PC-9 (cell line): Measurements from ENCODE around the gene OR13C3. TPM values are rescaled to one million over a fixed set of nuclear protein-coding genes. Genes with fewer than 3 reads are reported as not detected.
"Not testable (repeated sequence)": the region's sequence is repeated elsewhere in the genome, so short reads cannot be mapped to it uniquely, and the experiment has no call there.

Experiments
- BruUV-seq: library from RNA; stranded (reverse); fragments of 400-500 nt; replicated peaks from 2 replicates; lab custom pipeline; 2021; lab: Mats Ljungman, UMichigan
- CTCF ChIA-PET: fragments of 300-600 bp; sonication (Branson Sonifier 250); formaldehyde crosslinking; loops from one replicate; lab custom pipeline; 2022; ENCODE audit warnings: antibody characterized with exemption; lab: Charles Lee
- POLR2A ChIA-PET: fragments of 300-600 bp; sonication (Branson Sonifier 250); formaldehyde crosslinking; loops from one replicate; lab custom pipeline; 2022; ENCODE audit warnings: antibody characterized with exemption; ENCODE audit not compliant: unreplicated experiment; lab: Charles Lee
- DNase-seq, 2 experiments: peaks; one replicate each; pipeline versions ENCODE4 v3.0.0 to v3.0.0-alpha.2; 2015 to 2022; ENCODE audit warnings: mixed read lengths in 1 of 2
- H2AFZ ChIP-seq: fragments of 200-600 bp; sonication (generic); 2 replicates; pipeline ENCODE4 v1.8.1; 2017; ENCODE audit warnings: antibody characterized with exemption
- H3F3A ChIP-seq: fragments of 200-600 bp; sonication (generic); 2 replicates; pipeline ENCODE4 v1.8.1; 2017; ENCODE audit warnings: antibody characterized with exemption, mild to moderate bottlenecking, low read depth; ENCODE audit not compliant: insufficient read depth
- H3K27ac ChIP-seq: fragments of 200-600 bp; sonication (generic); 2 replicates; pipeline ENCODE4 v1.6.1; 2016; ENCODE audit warnings: mixed run types
- H3K27me3 ChIP-seq: fragments of 200-600 bp; sonication (generic); 2 replicates; pipeline ENCODE4 v1.6.1; 2016; ENCODE audit warnings: low read depth, mixed run types; ENCODE audit not compliant: insufficient read depth
- H3K36me3 ChIP-seq: fragments of 200-600 bp; sonication (generic); 2 replicates; pipeline ENCODE4 v1.6.1; 2016; ENCODE audit warnings: low read depth, mixed run types
- H3K4me1 ChIP-seq: fragments of 200-600 bp; sonication (generic); replicated peaks from 2 replicates; pipeline ENCODE4 v1.6.1; 2016; ENCODE audit warnings: mixed run types; ENCODE audit not compliant: insufficient read depth
- H3K4me2 ChIP-seq: fragments of 200-600 bp; sonication (generic); 2 replicates; pipeline ENCODE4 v1.6.1; 2017; ENCODE audit warnings: mixed run types
- H3K4me3 ChIP-seq: fragments of 200-600 bp; sonication (generic); 2 replicates; pipeline ENCODE4 v1.6.1; 2016; ENCODE audit warnings: mixed run types
- H3K79me2 ChIP-seq: fragments of 200-600 bp; sonication (generic); 2 replicates; pipeline ENCODE4 v1.6.1; 2017; ENCODE audit warnings: low read depth, mixed run types
- H3K9me2 ChIP-seq: fragments of 200-600 bp; sonication (generic); 2 replicates; pipeline ENCODE4 v1.8.1; 2017; ENCODE audit warnings: mild to moderate bottlenecking; ENCODE audit not compliant: insufficient read depth
- H3K9me3 ChIP-seq: fragments of 200-600 bp; sonication (generic); 2 replicates; pipeline ENCODE4 v1.8.1; 2016; ENCODE audit warnings: low read depth; ENCODE audit not compliant: insufficient read depth
- H4K20me1 ChIP-seq: fragments of 200-600 bp; sonication (generic); 2 replicates; pipeline ENCODE4 v1.8.1; 2017; ENCODE audit not compliant: insufficient read depth
- EZH2 ChIP-seq: fragments of 200-600 bp; sonication (generic); IDR thresholded peaks from 2 replicates; pipeline ENCODE4 v1.8.0; 2017; ENCODE audit warnings: antibody characterized with exemption, low read depth
- intact Hi-C: fragments of 100-400 bp; cut with micrococcal nuclease; formaldehyde crosslinking; loops from one replicate; pipeline ENCODE4 v1.10.0; 2022; ENCODE audit not compliant: unreplicated experiment
- total RNA-seq: library from RNA; stranded (reverse); gene quantifications from 2 replicates; pipeline ENCODE4 v1.2.3, GENCODE V29; 2021
- TF ChIP-seq, protein P1 (sequence below): fragments of 200-600 bp; sonication (generic); conservative IDR thresholded peaks from 2 replicates; pipeline ENCODE4 v1.6.1; 2017; ENCODE audit warnings: mixed run types, antibody characterized with exemption, mild to moderate bottlenecking, moderate library complexity

The OR13C3 gene
- total RNA-seq, 1 experiment from 2014 or later: not detected

DNA sequence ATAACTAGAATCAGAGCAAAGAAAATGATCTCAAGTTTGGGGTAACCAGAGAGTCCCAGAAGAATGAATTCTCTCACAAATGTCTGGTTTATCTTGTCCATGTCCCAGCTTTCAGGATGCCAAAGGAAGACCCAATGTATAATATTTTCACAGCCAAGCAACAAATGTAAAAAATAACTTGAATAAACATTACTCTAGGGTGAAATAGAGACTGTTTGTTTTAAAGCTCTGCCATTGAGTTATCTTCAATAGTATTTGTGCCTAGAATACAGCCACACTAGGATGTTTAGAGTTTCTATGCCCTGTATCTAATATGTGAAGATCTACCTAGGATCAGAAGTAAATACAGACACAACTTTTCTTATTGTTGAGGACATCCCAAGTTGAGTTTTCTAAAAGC lies 9.5 kb downstream of the OR13C3 start, which contains the start of gene OR13C4:
OR13C4 (minus strand) TSS at position 101 of the 400 bp plus-strand sequence; CDS start at position 101, 0 bp downstream.
- BruUV-seq: no TSS peak
- Histone ChIP-seq H2AFZ (no peak within 1 kb of the TSS), H3F3A (no peaks in the 10 kb centered on the region), H3K4me2 (no peak within 1 kb of the TSS), H3K27me3 (no peaks in the 10 kb centered on the region), H3K79me2 (no peaks in the 10 kb centered on the region), H3K36me3 (no peaks in the 10 kb centered on the region), H4K20me1 (no peaks in the 10 kb centered on the region), H3K9me2 (no peaks in the 10 kb centered on the region), H3K27ac (no peak within 1 kb of the TSS), H3K4me1 (no peaks in the 10 kb centered on the region), H3K9me3 (no peaks in the 10 kb centered on the region), H3K4me3 (no peak within 1 kb of the TSS)
- intact Hi-C loops: no loop called here
- TF ChIP-seq EZH2: no peak
- TF ChIP-seq, protein P1, sequence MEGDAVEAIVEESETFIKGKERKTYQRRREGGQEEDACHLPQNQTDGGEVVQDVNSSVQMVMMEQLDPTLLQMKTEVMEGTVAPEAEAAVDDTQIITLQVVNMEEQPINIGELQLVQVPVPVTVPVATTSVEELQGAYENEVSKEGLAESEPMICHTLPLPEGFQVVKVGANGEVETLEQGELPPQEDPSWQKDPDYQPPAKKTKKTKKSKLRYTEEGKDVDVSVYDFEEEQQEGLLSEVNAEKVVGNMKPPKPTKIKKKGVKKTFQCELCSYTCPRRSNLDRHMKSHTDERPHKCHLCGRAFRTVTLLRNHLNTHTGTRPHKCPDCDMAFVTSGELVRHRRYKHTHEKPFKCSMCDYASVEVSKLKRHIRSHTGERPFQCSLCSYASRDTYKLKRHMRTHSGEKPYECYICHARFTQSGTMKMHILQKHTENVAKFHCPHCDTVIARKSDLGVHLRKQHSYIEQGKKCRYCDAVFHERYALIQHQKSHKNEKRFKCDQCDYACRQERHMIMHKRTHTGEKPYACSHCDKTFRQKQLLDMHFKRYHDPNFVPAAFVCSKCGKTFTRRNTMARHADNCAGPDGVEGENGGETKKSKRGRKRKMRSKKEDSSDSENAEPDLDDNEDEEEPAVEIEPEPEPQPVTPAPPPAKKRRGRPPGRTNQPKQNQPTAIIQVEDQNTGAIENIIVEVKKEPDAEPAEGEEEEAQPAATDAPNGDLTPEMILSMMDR: no peak
- ChIA-PET POLR2A (no interaction called here), CTCF (no interaction called here)
- no peak for DNase-seq

DNA sequence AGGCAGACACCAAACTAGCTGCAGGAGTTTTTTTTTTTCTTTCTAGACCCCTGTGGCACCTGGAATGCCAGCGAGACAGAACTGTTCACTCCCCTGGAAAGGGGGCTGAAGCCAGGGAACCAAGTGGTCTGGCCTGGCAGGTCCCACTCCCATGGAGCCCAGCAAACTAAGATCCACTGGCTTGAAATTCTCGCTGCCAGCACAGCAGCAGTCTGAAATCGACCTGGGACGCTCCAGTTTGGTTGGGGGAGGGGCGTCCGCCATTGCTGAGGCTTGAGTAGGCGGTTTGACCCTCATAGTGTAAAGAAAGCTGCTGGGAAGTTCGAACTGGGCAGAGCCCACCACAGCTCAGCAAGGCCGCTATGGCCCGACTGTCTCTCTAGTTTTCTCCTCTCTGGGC lies 16.4 kb downstream of the OR13C3 start:
- H3K9me3 ChIP-seq, POLR2A ChIA-PET, DNase-seq, intact Hi-C loops, BruUV-seq, H3K4me2 ChIP-seq, CTCF ChIA-PET, H3K27me3 ChIP-seq, H3K27ac ChIP-seq, H3K9me2 ChIP-seq, H3F3A ChIP-seq, H2AFZ ChIP-seq, H3K79me2 ChIP-seq, H3K36me3 ChIP-seq, H3K4me1 ChIP-seq, H3K4me3 ChIP-seq, H4K20me1 ChIP-seq: not testable (repeated sequence)

DNA sequence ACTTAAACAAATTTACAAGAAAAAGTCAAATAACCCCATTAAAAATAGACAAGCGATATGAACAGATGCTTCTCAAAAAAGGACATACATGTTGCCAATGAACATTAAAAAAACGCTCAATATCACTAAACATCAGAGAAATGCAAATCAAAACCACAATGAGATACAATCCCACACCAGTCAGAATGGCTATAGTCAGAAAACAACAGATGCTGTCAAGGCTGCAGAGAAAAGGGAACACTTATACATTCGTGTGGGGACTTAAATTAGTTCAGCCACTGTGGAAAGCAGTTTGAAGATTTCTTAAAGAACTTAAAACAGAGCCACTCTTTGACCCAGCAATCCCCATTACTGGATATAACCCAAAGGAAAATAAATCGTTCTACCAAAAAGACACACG lies 21.8 kb downstream of the OR13C3 start:
- H3K9me3 ChIP-seq: no peaks in the 10 kb centered on the region; the same call in 1 of the 2 replicates
- TF ChIP-seq, protein P1: no peak
- no peak for TF ChIP-seq EZH2
- H3K9me2 ChIP-seq: no peaks in the 10 kb centered on the region
- H3K27me3 ChIP-seq: no peaks in the 10 kb centered on the region
- H3K79me2 ChIP-seq: no peaks in the 10 kb centered on the region
- H3K36me3 ChIP-seq: no peaks in the 10 kb centered on the region
- DNase-seq: no peak
- H4K20me1 ChIP-seq: no peaks in the 10 kb centered on the region
- H3K4me2 ChIP-seq: no peak overlapping the region
- no peak overlapping the region for H3K4me3 ChIP-seq
- H3F3A ChIP-seq: no peaks in the 10 kb centered on the region
- no peak overlapping the region for H3K27ac ChIP-seq
- no peaks in the 10 kb centered on the region for H3K4me1 ChIP-seq
- POLR2A ChIA-PET: no interaction called here
- no TSS peak for BruUV-seq
- CTCF ChIA-PET: no interaction called here
- intact Hi-C loops: no loop called here
- H2AFZ ChIP-seq: no peak overlapping the region

DNA sequence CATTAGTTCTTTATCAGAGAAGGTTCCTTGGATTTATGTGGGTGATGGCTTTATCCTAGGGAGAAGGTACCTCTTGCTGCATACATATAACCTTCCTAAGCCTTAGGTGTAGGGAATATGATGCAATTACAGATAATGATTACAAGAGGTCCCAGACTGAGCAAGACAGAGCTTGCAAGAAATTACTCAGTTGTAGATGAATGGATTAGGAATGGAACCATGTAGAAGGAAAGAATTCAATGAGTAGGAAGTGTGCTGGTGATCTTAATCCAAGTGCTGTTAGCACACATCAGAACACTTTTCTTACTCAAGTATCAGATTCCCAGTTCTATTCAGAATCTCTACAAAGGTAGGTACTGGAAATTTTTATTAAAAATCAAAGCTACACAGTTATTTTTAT lies 30.1 kb downstream of the OR13C3 start:
- Histone ChIP-seq H2AFZ (no peak overlapping the region), H3K4me2 (no peak overlapping the region), H3K4me3 (no peak overlapping the region), H3K4me1 (no peaks in the 10 kb centered on the region), H3K36me3 (no peaks in the 10 kb centered on the region), H4K20me1 (no peaks in the 10 kb centered on the region), H3F3A (no peaks in the 10 kb centered on the region), H3K9me3 (no peaks in the 10 kb centered on the region), H3K79me2 (no peaks in the 10 kb centered on the region), H3K9me2 (no peaks in the 10 kb centered on the region), H3K27me3 (no peaks in the 10 kb centered on the region), H3K27ac (no peak overlapping the region)
- ChIA-PET POLR2A (no interaction called here), CTCF (no interaction called here)
- no TSS peak for BruUV-seq
- intact Hi-C loops: no loop called here
- no peak for DNase-seq
- TF ChIP-seq EZH2: no peak
- TF ChIP-seq, protein P1: no peak
